Fibroblast of the conjunctiva (primary cell): ENCODE results near the gene ZNF227.
"Not testable (repeated sequence)": the region's sequence is repeated elsewhere in the genome, so short reads cannot be mapped to it uniquely, and the experiment has no call there.

Source experiments
- DNase-seq: peaks from one replicate; pipeline ENCODE4 v3.0.0-alpha.2; 2010; ENCODE audit warnings: low read depth

Gene ZNF227

GRCh38 chr19:44252332-44252731, 40.0 kb downstream of the ZNF227 start:
- DNase-seq = not testable (repeated sequence)

- DNase-seq = not testable (repeated sequence)
These were observed 41.1 kb downstream of the ZNF227 start for GRCh38 chr19:44253392-44253791.

- DNase-seq = no peak
These were observed 42.2 kb downstream of the ZNF227 start for GRCh38 chr19:44254496-44254895.

GRCh38 chr19:44255705-44256411, 43.5 kb downstream of the ZNF227 start:
- DNase-seq = no peak

GRCh38 chr19:44258136-44258535, 45.8 kb downstream of the ZNF227 start:
- DNase-seq = no peak

- DNase-seq = no peak
These were observed 46.6 kb downstream of the ZNF227 start for GRCh38 chr19:44258835-44259413.

- DNase-seq = no peak
These were observed 48.0 kb downstream of the ZNF227 start for GRCh38 chr19:44260343-44260681.

- peak; percentile 14 for DNase-seq
These were observed 48.5 kb downstream of the ZNF227 start for GRCh38 chr19:44260695-44261446.

- DNase-seq = no peak
These were observed 65.0 kb downstream of the ZNF227 start for GRCh38 chr19:44277331-44277730.

GRCh38 chr19:44278181-44278690, 65.9 kb downstream of the ZNF227 start:
- DNase-seq = no peak

GRCh38 chr19:44280916-44281315, 68.6 kb downstream of the ZNF227 start:
- no peak for DNase-seq

- no peak for DNase-seq
These were observed 70.5 kb downstream of the ZNF227 start for GRCh38 chr19:44282846-44283245.

GRCh38 chr19:44284968-44285367, 72.6 kb downstream of the ZNF227 start:
- DNase-seq = no peak
